Keratinocyte (primary cell): ENCODE measurements around the gene TCP11. TPM values are rescaled to one million over a fixed set of nuclear protein-coding genes. Genes with fewer than 3 reads are reported as not detected.

Experiments used
- DNase-seq: peaks from one replicate; pipeline ENCODE4 v3.0.0-alpha.2; 2011; ENCODE audit warnings: low read depth, missing footprints, low spot score
- FAIRE-seq: peaks from 2 replicates; lab custom pipeline; 2011; peaks lifted over from hg19 to GRCh38; lab: Jason Lieb, UNC
- H2AFZ ChIP-seq: 2 replicates; pipeline ENCODE4 v1.6.0; 2012; ENCODE audit warnings: low read length, control low read depth, inconsistent platforms; ENCODE audit not compliant: control insufficient read depth
- H3K27ac ChIP-seq: 2 replicates; pipeline ENCODE4 v1.5.1; 2011; ENCODE audit warnings: low read length; ENCODE audit not compliant: control insufficient read depth, insufficient read depth
- H3K27me3 ChIP-seq: 3 replicates; pipeline ENCODE4 v1.6.0; 2011; ENCODE audit warnings: low read length; ENCODE audit not compliant: control insufficient read depth, insufficient read depth; ENCODE audit errors: extremely low read depth
- H3K36me3 ChIP-seq, 2 experiments: 2 replicates in 1 of 2; 3 replicates in 1 of 2; pipeline ENCODE4 v1.5.1; 2011; ENCODE audit warnings: low read length in 2 of 2, mild to moderate bottlenecking in 1 of 2; ENCODE audit not compliant: control insufficient read depth in 2 of 2, insufficient read depth in 2 of 2; ENCODE audit errors: extremely low read depth in 1 of 2
- H3K4me1 ChIP-seq: 3 replicates; pipeline ENCODE4 v1.5.1; 2011; ENCODE audit warnings: low read length; ENCODE audit not compliant: control insufficient read depth, insufficient read depth; ENCODE audit errors: extremely low read depth
- H3K4me2 ChIP-seq: 3 replicates; pipeline ENCODE4 v1.6.0; 2011; ENCODE audit warnings: low read depth, low read length; ENCODE audit not compliant: control insufficient read depth, insufficient read depth; ENCODE audit errors: extremely low read depth
- H3K4me3 ChIP-seq, 3 experiments: fragments of 200-600 bp in 1 of 3; sonication (generic) in 1 of 3; 2 replicates in 2 of 3; 3 replicates in 1 of 3; pipeline ENCODE4 v1.5.1; 2011 to 2016; ENCODE audit warnings: low read length in 3 of 3, mild to moderate bottlenecking in 3 of 3, control low read depth in 2 of 3, inconsistent platforms in 1 of 3, low read depth in 1 of 3, mixed read lengths in 1 of 3, mixed run types in 1 of 3, moderate library complexity in 1 of 3; ENCODE audit not compliant: control insufficient read depth in 2 of 3, insufficient read depth in 2 of 3; ENCODE audit errors: extremely low read depth in 1 of 3
- H3K79me2 ChIP-seq: 2 replicates; pipeline ENCODE4 v1.6.0; 2012; ENCODE audit warnings: low read length; ENCODE audit not compliant: control insufficient read depth, insufficient read depth
- H3K9ac ChIP-seq: 3 replicates; pipeline ENCODE4 v1.6.0; 2011; ENCODE audit warnings: low read length; ENCODE audit not compliant: control insufficient read depth, insufficient read depth; ENCODE audit errors: extremely low read depth
- H3K9me1 ChIP-seq: 3 replicates; pipeline ENCODE4 v1.6.0; 2011; ENCODE audit warnings: low read length; ENCODE audit not compliant: control insufficient read depth, insufficient read depth; ENCODE audit errors: extremely low read depth
- H3K9me3 ChIP-seq: 2 replicates; pipeline ENCODE4 v1.5.1; 2012; ENCODE audit warnings: low read depth, low read length; ENCODE audit not compliant: control insufficient read depth
- H4K20me1 ChIP-seq: 3 replicates; pipeline ENCODE4 v1.6.0; 2011; ENCODE audit warnings: low read length; ENCODE audit not compliant: control insufficient read depth, insufficient read depth; ENCODE audit errors: extremely low read depth
- EZH2 ChIP-seq: IDR thresholded peaks from one replicate; pipeline ENCODE4 v1.6.1; 2012; ENCODE audit warnings: inconsistent platforms, mild to moderate bottlenecking, low read length, moderate library complexity
- dilution Hi-C: fragments of 300-500 bp; cut with MboI; formaldehyde crosslinking; loops from one replicate; pipeline ENCODE4 v1.7.0; 2020; ENCODE audit warnings: low sequenced_read_pairs; ENCODE audit not compliant: extremely low pct_ligation_motif_present
- polyA plus RNA-seq, 5 experiments: library from polyadenylated mRNA; depleted of rRNA in 3 of 5; stranded (reverse) in 3 of 5; stranded (forward) in 1 of 5; unstranded in 1 of 5; fragments of >200 nt; gene quantifications; 1 replicate in 1 of 5; 2 replicates in 3 of 5; 3 replicates in 1 of 5; pipeline versions ENCODE4 v1.2.1 to v1.2.3, GENCODE V29; 2011 to 2012; ENCODE audit warnings: missing spikeins in 2 of 5, low read depth in 1 of 5, low replicate concordance in 1 of 5
- TF ChIP-seq, protein P1 (sequence below), 3 experiments: IDR thresholded peaks in 1 of 3; conservative IDR thresholded peaks in 1 of 3; optimal IDR thresholded peaks in 1 of 3; 2 replicates in 2 of 3; 3 replicates in 1 of 3; pipeline versions ENCODE3 to v1.5.1; 2011; ENCODE audit warnings: low read length in 3 of 3, mild to moderate bottlenecking in 3 of 3, moderate library complexity in 2 of 3, control low read depth in 1 of 3, inconsistent platforms in 1 of 3; ENCODE audit not compliant: insufficient read depth in 2 of 3; ENCODE audit errors: extremely low read depth in 1 of 3

The TCP11 gene
- polyA plus RNA-seq, 1 donor (not counting 4 experiments of a cell fraction or from before 2014, with no cell fraction given): not detected

DNA sequence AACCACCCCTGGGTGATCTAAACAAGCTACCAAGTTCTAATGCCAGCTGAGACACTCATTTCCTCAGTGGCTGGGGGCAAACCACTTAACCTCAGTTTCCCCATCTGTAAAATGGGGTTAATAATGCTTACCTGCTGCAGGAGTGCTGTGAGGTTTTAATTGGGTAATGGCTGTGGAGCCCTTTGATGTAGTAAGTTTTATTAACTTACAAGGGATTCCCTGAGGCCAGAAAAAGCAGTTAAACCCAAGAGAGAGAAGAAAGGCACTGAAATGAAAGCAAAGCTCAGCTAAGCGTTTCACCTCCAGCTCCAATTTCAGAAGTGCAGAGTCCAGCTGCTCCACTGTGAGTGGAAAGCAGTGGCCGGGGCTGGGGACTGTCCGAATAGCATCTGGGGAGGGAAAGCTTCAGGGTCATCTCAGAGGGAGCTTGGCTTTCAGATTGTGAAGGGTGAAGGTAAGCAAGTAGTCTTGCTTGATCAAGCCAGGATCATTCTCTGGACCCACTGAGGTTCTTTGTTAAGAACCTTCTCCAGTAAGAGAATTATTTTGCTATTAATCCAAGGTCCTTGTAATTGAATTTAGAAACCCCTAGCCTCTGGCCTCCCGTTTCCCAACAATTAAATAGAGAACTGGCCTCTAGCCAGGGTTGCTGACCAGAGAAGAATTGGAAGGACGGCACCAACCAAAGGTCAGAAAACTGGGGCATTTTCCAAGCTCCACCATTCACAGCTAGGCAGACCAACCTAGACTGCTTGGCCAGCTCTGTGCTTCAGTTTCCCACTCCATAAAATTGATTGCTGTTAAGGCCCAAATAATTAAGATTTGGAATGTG, 20.9 kb upstream of the TCP11 start:
- Histone ChIP-seq H3K79me2 (no peaks in the 10 kb centered on the region), H3K27ac (no peak overlapping the region), H3K27me3 (no peaks in the 10 kb centered on the region), H3K4me2 (no peak overlapping the region), H3K9me3 (no peaks in the 10 kb centered on the region), H3K4me1 (peaks cover 17% of the 10 kb centered on the region), H3K9me1 (no peaks in the 10 kb centered on the region), H2AFZ (no peak overlapping the region), H4K20me1 (no peaks in the 10 kb centered on the region), H3K9ac (no peak overlapping the region), H3K36me3 (no peaks in the 10 kb centered on the region), H3K4me3 (no peak overlapping the region)
- DNase-seq (no peak), FAIRE-seq (no peak)
- TF ChIP-seq, protein P1, sequence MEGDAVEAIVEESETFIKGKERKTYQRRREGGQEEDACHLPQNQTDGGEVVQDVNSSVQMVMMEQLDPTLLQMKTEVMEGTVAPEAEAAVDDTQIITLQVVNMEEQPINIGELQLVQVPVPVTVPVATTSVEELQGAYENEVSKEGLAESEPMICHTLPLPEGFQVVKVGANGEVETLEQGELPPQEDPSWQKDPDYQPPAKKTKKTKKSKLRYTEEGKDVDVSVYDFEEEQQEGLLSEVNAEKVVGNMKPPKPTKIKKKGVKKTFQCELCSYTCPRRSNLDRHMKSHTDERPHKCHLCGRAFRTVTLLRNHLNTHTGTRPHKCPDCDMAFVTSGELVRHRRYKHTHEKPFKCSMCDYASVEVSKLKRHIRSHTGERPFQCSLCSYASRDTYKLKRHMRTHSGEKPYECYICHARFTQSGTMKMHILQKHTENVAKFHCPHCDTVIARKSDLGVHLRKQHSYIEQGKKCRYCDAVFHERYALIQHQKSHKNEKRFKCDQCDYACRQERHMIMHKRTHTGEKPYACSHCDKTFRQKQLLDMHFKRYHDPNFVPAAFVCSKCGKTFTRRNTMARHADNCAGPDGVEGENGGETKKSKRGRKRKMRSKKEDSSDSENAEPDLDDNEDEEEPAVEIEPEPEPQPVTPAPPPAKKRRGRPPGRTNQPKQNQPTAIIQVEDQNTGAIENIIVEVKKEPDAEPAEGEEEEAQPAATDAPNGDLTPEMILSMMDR (optimal IDR thresholded peaks at IDR 0.05 in 1 of 3, IDR thresholded peaks at IDR 0.05 in 1 of 3, conservative IDR thresholded peaks at IDR 0.05 in 1 of 3; ENCODE audit: extremely low read depth in 1 of 3, insufficient read depth in 2 of 3, low read length in 3 of 3): no peak
- TF ChIP-seq EZH2: no peak
- dilution Hi-C loops: no loop called here

DNA sequence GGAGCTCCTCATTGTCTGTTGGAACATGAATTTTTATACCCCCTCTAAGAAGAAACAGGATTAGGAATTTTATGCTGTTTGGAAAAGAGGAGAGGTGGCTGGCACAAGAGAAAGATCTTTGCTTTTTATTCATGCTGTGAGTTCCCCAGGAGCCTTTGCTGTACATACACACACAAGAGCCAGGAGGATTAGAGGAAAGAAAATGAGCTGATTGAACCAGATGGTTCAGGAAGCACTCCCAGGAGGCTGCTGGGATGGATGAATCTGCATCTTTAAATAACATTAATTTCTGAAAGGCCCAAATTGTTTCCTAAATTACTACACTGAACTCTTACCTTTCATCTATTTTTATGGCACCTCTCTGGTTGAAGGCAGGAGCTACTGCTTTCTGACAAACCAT, 20.1 kb upstream of the TCP11 start:
- no peak overlapping the region for H3K27ac ChIP-seq
- H3K27me3 ChIP-seq: no peaks in the 10 kb centered on the region
- no peak overlapping the region for H3K4me2 ChIP-seq
- H2AFZ ChIP-seq: no peak overlapping the region
- FAIRE-seq (no peak), DNase-seq (no peak)
- no peaks in the 10 kb centered on the region for H3K9me1 ChIP-seq
- no peak overlapping the region for H3K4me3 ChIP-seq
- dilution Hi-C loops: no loop called here
- no peaks in the 10 kb centered on the region for H3K36me3 ChIP-seq
- peaks cover 17% of the 10 kb centered on the region for H3K4me1 ChIP-seq
- H3K79me2 ChIP-seq: no peaks in the 10 kb centered on the region
- no peak for TF ChIP-seq EZH2
- TF ChIP-seq, protein P1 (optimal IDR thresholded peaks at IDR 0.05 in 1 of 3, IDR thresholded peaks at IDR 0.05 in 1 of 3, conservative IDR thresholded peaks at IDR 0.05 in 1 of 3; ENCODE audit: extremely low read depth in 1 of 3, insufficient read depth in 2 of 3, low read length in 3 of 3): no peak
- no peaks in the 10 kb centered on the region for H4K20me1 ChIP-seq
- no peaks in the 10 kb centered on the region for H3K9me3 ChIP-seq
- H3K9ac ChIP-seq: no peak overlapping the region
